ENCODE data around the gene CORO1C.

The CORO1C gene

GRCh38 chr12:108700833-108701541 is 30.3 kb downstream of the CORO1C start:
- in situ Hi-C loops (cut with HindIII; ENCODE audit: low sequenced_read_pairs): no loop called here
- H3K4me3 ChIP-seq (ENCODE audit: low read depth, low read length): no peak overlapping the region
- DNase-seq (ENCODE audit: low read depth): no peak
- no peak for TF ChIP-seq CTCF (IDR thresholded peaks at IDR 0.05; ENCODE audit: low read depth, low read length, missing control alignments)

GRCh38 chr12:108699955-108700563 is 31.3 kb downstream of the CORO1C start:
- DNase-seq (ENCODE audit: low read depth): no peak
- TF ChIP-seq CTCF (IDR thresholded peaks at IDR 0.05; ENCODE audit: low read depth, low read length, missing control alignments): no peak
- no peak overlapping the region for H3K4me3 ChIP-seq (ENCODE audit: low read depth, low read length)
- in situ Hi-C loops (cut with HindIII; ENCODE audit: low sequenced_read_pairs): no loop called here

- in situ Hi-C loops (cut with HindIII; ENCODE audit: low sequenced_read_pairs): no loop called here
Observed at GRCh38 chr12:108697905-108698304, 33.4 kb downstream of the CORO1C start.

GRCh38 chr12:108696996-108697290 is 34.4 kb downstream of the CORO1C start:
- in situ Hi-C loops (cut with HindIII; ENCODE audit: low sequenced_read_pairs): no loop called here
- DNase-seq (ENCODE audit: low read depth): no peak
- no peak for TF ChIP-seq CTCF (IDR thresholded peaks at IDR 0.05; ENCODE audit: low read depth, low read length, missing control alignments)
- H3K4me3 ChIP-seq (ENCODE audit: low read depth, low read length): no peak overlapping the region

More at GRCh38 chr12:108697905-108698304, 33.4 kb downstream of the CORO1C start:
- H3K4me3 ChIP-seq (ENCODE audit: low read depth, low read length): no peak overlapping the region
- DNase-seq (ENCODE audit: low read depth): no peak
- no peak for TF ChIP-seq CTCF (IDR thresholded peaks at IDR 0.05; ENCODE audit: low read depth, low read length, missing control alignments)

GRCh38 chr12:108696111-108696995 is 35.0 kb downstream of the CORO1C start:
- no peak for TF ChIP-seq CTCF (IDR thresholded peaks at IDR 0.05; ENCODE audit: low read depth, low read length, missing control alignments)
- DNase-seq (ENCODE audit: low read depth): peak; percentile 99
- peak overlapping the region; percentile 19 for H3K4me3 ChIP-seq (ENCODE audit: low read depth, low read length)
- in situ Hi-C loops (cut with HindIII; ENCODE audit: low sequenced_read_pairs): no loop called here

GRCh38 chr12:108694812-108695278 is 36.5 kb downstream of the CORO1C start:
- no peak for TF ChIP-seq CTCF (IDR thresholded peaks at IDR 0.05; ENCODE audit: low read depth, low read length, missing control alignments)
- in situ Hi-C loops (cut with HindIII; ENCODE audit: low sequenced_read_pairs): no loop called here
- no peak for DNase-seq (ENCODE audit: low read depth)
- H3K4me3 ChIP-seq (ENCODE audit: low read depth, low read length): no peak overlapping the region
